ENCODE data around the gene ETV3.
"Not testable (repeated sequence)": the region's sequence is repeated elsewhere in the genome, so short reads cannot be mapped to it uniquely, and the experiment has no call there.

ETV3 gene

DNA sequence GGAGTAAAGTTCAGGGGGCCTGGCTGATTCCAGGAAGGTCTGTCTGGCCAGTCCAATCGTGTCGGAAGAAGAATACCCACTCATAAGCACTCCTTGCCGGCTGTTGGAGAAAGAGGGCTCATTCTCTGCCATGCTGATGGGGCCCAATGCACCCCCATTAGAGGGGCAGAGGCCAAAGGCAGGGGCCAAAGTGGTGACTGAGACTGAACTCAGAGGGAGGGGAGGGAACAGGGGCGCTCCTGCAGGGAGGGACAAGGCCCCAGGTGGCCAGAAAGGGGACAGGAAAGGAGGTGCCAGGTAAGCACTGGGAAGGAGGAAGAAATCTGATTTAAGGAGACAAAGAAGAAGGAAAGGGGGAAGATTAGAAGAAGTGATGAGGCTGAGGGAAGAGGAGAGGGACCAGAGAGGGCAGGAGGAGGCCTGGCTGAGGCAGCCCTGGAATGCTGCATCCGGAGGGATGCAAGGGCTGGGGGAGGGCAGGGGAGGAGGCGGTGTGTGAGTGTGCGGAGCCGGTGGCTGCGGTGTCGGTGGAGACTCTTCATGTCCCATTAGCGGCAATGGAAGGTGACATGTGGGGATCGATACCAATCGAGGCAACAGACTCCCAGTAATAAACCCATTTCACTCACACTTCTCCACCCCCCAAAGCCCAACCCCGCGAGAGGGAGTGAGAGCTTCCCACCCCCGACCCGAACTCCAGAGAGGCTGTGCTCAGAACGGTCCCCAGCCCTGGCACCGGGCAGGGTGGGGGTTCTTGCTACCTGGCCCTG lies 26.6 kb downstream of the ETV3 start:
- no peak for DNase-seq

DNA sequence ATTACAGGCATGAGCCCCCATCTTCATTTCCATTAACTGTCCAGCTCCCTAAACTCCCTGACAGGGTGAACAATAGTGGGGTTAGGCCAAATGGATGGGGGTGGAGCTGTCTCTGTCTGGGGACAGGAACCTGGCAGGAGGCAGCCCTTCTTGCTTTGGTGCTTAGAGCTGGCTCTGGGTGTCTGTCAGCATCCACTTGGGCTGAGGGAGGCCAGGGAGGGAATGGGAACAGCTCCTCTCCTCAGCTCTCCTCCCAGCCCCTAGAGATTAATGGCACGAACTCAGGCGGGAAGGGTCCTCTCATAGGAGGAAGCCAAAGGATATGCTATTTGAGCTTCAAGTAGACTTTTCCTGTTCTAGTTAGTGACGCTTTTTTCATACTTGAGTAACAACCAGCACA lies 27.5 kb downstream of the ETV3 start:
- no peak for DNase-seq

DNA sequence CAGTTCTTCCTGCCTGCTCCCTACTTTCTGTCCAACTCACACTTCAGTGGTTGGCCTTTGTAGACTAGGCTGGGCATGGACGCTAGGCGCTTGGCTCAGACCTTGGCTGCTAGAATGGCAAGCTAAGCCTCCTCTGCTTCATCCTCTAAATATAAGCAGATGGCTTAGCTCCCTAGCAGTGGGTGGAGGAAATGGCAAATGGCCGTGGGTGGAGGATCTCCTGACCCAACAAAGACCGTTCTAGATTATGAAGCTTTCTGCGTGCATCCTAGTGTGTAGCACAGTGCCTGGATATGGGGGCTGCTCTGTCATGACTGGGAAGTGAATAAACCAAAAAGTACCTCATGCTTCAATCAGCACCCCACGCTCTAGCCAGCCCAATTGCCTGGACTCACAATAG lies 28.2 kb downstream of the ETV3 start:
- DNase-seq: no peak

DNA sequence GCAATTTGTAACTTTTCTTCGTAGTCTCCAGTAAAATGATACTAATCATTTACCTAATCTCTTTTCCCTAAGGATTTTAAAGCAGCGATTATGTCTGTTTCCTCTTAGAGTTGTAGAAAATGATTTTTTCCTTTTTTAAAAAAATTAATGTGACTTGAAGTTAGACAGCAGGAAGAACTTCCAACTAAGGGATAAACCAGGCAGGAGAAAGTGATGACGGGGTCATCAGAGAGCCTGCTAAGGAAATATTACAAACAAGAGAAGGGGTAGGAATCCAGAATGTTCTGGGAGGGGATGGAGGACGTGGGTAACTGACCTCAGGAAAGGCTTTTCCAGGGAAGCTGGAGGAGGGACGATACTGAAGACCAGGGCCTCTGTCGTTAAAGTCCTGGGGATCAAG lies 29.7 kb downstream of the ETV3 start:
- DNase-seq: no peak

DNA sequence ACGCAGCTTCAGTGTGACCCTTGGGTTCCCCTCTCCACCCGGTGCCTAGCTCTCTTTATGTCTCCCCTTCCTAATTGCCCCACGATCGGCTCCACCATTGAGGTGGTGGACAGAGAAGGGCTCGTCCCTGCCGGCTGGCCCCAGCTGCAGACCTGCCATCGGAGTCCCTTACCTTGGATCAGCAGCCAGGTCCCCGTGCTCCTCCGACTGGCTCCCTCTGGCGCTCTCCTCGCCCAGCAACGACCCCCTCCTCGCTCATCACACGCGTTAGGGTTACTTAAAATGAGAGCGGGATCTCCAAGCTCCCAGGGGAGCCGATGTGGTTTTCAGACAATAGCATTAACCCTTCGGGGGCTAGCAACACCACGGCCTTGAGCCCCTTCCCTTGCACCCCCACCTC lies 30.5 kb downstream of the ETV3 start:
- DNase-seq: no peak

DNA sequence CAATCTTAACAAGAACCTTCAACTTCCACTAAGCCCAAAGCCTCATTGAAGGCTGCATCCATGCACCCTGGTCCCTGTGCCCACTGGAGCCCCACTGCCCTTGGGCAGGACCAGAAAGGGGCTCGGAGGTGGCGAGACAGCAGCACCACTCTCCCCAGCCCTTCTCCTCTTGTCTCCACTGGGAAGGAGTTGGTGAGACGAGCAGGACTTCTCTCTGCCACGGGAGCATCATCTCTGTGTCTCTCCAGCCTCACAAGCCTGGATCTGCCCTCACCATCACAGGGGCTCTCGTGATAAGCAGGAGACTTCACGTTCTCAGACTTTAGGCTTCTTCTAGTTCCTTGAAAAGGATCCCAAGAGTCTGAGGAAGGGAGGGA lies 31.4 kb downstream of the ETV3 start:
- DNase-seq: no peak

DNA sequence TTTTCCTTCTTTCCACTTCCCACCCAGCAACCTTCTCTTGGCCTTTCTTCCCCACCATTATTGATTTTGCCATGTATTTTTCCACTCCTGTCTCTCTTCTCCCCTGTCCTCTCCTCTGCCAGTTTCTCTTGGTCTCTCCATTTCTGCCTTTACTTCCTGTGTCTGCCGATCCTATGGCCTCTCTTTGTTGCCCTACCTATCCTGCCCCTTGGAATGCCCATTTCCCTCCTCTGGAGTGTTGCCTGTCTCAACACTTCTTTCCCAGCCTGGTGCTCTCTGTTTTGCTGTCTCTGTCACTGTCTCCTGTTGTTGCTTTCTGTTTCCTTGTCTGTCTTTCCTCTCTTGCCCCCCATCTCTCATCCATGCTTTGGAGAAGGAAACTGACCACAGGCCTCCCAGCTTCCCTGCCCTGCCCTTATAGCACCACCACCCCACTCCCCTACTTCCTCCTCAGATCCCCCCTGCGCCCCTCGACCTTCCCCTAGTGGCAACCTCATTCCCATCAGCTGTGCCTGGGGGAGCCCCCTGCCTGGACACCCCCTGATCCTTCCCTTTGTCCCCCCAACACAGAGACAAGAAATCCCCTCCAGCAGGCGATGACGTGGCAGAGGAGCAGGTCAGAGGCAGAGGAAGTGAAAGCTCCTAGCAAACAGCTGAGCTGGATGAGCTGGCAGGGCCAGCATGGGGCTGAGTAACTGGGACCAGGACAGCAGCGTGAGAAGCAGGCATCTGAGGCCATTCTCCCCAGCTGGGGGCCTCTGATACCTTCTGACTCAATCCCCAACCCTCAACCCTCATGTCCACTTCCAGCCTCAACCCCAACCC lies 32.0 kb downstream of the ETV3 start:
- DNase-seq: peak; percentile 83

DNA sequence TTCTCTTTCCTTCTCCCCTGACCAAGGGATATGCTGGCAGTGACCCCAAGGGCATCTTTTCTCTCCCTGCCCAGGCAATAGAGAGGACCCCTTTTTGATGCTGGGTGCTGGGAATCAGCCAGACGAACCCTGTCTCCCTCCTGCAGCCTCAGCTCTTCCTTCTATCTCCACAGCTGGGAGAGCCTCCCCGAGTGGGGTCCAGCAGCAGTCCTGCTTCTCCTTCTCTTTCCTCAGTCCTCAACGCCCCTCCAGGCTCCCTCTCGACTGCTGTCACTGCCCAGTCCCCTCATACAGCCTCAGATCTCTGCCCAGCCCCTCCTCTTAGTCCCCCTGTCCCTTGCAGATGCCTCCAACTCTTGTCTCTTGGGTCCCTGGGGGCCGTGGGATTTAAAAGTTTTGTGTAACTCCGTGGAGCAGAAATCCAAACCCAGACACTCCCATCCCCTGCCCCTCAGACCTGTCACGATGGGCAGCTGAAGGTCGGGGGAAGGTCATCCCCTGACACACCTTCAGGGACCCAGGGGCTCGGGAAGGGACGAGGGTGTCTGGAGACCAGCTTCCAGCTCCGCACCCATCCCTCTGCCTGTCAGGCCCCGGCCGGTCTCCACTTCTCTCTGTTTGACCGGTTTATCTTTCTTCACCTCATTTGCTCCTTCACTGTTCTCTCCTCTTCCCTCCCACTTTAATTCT lies 32.8 kb downstream of the ETV3 start:
- no peak for DNase-seq

DNA sequence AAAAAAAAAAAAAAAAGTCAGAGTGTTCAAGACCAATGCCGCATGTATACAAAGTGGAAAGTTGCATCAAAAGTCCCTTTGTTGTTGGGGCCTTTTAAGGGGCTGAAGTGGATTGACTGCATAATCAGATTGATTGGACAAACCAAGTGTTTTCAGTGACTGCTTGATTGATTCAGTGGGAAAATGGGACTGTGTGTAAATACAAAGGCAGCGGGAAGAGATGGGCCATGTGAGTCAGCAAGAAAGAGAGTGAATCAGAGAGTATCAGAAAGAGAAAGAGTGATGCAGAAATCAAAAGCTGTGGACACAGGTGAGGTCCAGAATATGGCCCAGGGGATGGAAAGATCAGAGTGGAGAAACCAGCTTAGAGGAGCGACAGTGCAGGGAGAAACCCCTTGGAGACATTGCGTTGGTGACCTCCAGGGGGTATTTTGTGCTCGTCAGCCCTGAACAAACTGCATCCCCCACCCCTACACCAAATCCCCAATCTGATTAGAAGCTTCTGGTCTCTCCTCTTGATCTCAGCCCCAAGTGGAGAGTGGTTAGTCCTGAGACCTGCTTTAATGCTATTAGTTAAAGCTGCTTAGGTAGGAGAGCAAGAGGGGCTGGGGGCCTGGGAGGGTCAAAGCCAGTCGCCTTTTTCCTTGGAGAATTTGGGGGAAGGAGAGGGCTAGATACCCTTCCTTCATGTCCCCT lies 33.4 kb downstream of the ETV3 start:
- no peak for DNase-seq

DNA sequence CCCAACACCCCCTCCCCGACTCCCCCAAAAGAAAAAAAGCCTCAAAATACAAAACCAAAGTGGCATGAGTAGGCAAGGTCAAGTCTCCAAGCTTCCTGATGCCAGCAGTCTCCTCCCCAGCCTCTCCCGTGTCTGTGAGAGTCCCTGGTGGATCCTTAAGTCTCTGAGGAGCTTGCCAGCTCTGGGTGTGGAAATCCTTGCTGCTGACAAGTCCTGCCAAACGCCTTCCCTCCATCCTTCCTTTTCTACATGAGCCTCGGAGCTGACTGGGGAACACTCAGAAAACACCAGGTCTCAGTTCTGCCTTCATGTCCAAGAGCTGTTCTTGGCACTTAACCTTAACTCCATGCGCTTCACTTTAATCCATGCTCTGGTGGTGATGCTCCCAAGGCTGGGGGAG lies 34.9 kb downstream of the ETV3 start:
- DNase-seq: no peak

DNA sequence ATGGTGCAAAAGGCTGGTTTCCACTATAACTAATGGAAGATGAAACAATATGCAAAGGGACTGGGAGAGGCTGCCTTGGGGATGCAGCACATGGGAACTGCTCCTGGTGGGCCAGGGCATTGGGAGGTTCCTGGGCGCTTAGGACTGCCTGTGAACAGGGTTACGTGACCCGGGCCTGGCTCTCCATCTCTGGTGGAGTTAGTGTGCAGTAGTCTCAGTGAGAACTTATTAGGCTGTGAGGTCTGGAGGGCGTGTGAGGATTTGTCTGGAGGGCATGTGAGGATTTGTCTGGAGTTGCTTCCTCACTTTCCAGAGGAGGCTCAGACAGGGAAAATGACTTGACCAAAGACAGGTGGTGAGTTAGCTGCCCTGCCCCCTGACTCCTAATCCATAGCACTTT lies 37.0 kb downstream of the ETV3 start:
- DNase-seq: no peak

DNA sequence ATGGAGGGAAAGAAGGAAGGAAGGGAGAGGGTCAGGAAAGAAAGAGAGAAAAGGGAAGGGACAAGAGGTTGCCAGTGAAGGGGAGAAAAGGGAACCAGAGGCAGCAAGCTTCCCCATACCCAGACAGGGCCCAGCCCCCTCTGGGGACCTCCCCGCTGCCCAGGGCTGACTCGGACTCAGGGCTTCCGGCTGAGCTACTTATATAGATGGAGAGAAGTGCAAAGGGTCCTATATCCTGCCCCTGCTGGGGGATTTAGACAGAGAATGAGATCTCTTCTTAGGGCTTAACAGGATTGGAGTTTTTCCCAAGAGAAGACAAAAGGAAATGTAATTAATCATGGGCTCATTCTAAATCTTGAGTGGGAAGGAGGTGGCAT lies 38.6 kb downstream of the ETV3 start, which contains the start of gene ETV3L:
Gene ETV3L, minus strand, starts transcription at position 176 of the 377 bp plus-strand sequence. CDS start 285 bp downstream, outside the sequence.
- peak; percentile 31 for DNase-seq

DNA sequence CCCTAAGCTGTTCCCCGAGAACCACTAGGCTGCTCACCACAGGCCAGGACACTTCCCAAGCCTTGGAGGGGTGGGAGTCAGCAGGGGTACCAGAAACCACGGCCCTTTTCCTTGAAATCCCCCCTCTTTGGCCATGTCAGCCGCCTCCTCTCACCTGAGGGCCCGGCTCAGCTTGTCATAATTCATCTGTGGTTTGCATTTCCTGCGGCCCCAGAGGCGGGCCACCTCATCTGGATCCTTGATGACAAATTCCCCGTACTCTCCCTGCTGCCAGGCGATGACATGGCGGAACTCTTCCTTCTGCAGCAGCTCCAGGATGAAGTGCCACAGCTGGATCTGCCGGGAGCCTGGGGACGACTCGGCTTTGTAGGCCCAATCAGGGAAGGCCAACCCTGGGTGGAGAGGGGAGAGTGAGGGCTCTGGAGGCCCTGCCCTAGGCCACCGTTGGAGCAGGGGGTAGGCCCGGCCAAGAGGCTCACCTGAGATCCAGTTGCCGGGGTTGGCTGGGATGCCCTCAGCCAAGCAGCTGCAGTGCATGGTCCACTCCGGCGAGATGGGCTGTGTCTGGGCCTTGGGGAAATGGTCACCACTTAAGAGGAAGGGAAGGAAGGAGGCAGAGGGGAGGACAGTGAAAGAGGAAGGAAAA lies 39.1 kb downstream of the ETV3 start:
- DNase-seq: not testable (repeated sequence)

DNA sequence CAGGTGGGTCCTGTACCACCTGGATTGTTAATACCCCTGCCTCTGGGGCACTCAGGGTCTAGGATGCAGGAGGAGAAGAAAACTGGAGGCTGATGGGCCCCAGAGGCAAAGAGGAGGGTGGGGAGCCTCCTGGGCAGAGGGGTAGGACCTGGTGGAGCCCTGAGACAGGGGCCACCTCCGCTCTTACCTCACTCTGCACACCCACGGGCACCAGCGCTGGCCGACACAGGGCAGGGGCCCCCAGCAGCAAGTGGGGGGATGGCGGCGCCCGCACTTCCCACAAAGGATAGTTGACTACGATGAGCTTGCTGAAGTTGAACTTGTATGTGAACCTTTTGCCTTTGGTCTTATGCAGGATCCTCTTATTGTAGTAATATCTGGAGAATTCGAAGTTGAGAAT lies 39.7 kb downstream of the ETV3 start:
- DNase-seq: no peak

DNA sequence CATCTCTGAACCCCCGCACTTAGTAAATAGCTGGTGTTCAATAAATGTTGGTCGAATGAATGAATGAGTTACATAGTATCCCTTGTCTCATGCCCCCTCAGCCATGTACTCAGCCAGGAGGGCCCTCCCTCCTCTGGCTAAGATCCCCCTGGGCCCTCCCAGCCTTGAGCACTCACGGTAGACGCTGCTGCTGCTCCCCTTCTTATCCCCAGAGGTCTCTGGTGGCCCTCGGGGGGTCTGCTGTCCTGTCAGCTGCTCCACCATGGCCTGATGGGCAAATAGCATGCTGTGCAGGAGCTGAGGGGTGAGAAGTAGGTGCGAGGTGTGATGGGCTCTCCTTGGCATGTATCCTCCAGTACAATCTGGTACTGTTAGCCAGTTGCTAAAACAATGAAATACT lies 40.5 kb downstream of the ETV3 start:
- no peak for DNase-seq

DNA sequence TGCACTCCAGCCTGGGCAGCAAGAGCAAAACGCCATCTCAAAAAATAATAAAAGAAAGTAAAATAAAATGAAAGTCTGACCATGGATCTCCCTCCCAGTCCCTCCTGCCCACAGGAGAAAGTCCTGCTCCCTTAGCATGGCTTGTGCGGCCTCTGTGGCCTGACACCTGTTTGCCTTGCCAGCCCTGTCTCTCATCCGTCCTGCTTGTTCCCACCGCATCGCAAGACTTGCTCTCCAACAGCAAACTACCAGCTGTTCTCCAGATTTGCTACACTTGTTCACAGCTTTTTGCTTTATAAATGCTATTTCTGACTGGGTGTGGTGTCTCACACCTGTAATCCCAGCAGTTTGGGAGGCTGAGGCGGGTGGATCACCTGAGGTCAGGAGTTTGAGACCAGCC lies 41.3 kb downstream of the ETV3 start:
- no peak for DNase-seq

DNA sequence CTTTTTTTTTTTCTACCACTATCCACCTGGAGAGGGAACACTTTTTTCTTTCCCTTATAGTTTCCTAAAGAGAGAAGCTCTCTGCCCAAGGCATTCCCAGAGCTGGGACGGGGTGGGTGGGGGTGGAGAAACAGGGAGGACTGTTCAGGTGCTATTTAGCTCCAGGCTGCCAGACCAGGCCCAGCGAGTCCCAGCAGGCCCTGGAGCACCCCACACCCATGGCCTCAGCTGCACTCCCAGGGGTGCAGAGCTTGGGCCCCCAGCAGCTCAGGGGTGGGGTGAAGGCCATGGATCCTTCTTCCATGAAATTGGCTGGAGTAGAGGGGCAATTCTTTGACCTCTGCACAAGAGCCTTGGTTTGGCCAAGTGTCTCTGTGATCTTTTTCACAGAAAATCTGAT lies 42.6 kb downstream of the ETV3 start:
- no peak for DNase-seq

DNA sequence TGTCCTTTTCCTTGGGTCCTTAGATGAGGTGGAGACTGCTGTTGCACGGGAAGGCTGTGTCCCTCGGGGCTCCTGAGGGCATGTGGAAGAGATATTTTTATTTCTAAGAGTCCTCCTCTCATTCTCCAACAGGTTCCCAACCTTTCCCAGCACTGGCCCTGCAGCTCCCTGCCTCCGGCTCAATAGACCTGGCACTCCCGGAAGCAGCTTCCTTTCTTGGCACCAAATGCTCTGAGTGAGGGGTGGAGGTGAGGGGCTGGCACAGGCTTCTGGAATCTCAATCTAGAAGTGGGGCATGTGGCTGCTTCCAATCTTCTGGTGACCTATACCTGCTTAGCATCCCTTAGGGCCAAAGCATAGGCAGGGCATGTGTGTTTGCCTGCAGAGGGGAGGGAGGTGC lies 43.1 kb downstream of the ETV3 start:
- no peak for DNase-seq

DNA sequence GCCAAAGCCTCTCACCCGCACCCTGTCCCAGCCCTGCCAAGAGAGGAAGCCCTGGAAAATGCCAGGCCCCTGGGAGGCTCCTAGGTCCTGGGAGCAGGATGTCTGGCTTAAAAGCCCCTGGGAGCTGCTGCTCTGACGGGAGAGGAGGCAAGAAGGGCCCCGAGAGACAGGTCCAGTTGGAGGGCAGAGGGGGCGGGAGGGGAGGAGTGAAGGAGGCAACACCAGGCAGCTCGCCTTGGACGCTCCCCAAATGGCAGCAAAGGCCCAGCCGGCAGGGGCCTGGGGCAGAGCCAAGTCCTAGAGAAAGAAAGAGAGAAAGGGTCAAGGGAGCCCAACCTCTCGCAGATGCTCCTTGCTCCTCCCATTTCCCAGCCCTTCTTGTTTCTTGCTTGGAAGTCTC lies 45.4 kb downstream of the ETV3 start:
- no peak for DNase-seq

DNA sequence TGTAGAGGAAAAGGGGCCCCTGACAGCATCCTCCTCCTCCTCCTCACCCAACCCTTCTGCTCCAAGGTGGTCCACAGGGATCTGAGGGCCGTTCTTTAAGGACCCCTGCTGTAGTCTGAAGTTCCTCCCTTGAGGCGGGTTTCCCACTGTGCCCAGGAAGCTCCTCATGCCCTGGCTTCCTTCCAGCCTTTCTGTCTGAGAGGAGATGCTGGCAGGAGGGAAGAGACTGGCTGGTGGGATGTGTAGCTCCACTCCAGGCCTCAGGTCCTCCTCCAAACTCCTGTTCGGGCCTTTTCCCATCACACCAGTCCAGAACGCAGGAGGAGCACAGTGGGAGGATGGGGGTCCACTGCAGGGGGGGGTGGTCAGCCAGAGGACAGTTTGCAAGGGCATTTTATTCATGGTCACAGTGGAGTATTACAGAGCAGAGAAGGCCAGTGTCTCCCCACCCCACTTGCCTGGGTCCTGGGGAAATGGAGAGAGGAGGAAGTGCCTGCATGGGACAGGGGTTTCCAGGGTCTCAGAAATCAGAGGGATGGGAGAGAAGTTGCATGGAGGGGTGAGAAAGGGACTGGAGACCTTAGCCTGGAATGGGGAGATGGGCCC lies 46.4 kb downstream of the ETV3 start:
- no peak for DNase-seq

DNA sequence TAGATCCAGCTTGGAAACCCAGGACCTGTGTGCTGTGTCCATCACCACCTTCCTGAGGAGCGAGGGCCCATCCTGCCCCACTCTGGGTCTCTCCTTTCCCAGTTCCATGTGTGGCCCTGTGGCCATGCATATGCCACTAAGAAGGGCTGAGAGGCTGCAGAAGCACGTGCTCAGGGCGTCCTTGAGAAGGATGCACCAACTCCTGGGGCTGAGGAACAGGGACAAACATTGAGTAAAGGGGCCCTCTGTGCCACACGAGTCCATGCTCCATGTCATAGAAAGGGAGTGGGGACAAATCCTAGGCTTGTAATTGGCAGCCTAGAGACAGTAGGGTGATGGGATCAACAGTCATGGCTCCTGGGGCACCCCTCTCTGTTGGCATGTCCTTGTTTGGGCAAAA lies 47.0 kb downstream of the ETV3 start:
- DNase-seq: no peak

DNA sequence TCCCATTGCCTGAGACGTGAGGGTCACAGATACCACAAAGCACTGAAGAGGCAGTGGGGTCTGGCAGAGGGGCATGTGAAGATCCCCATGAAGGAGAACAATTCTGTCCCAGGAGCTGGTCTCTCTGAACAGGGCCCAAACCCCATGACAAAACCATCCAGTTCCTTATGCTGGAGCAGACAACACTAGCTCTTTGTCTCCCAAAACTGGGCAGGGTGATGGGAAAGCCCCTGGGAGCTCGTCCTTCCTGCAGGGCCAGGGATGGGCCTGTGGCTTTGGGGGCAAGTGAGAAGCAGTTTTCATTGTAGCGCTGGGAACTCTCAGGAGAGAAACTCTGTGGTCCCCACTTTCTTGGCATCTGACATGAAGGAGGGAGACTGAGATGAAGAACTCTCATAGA lies 47.4 kb downstream of the ETV3 start:
- DNase-seq: no peak

Measured in MV-4-11 (cell line).